ENCODE data around the gene TNFAIP3. TPM values are rescaled to one million over a fixed set of nuclear protein-coding genes. Genes with fewer than 3 reads are reported as not detected.

TNFAIP3 gene
- total RNA-seq, 2 experiments from 2014 or later = 3,816 to 3,885 TPM

DNA sequence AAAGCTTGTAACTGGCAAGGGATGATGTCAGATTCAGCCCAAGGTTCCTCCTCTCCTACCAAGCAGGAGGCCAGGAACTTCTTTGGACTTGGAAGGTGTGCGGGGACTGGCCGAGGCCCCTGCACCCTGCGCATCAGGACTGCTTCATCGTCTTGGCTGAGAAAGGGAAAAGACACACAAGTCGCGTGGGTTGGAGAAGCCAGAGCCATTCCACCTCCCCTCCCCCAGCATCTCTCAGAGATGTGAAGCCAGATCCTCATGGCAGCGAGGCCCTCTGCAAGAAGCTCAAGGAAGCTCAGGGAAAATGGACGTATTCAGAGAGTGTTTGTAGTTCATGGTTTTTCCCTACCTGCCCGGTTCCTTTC, 14.4 kb downstream of the TNFAIP3 start:
- Histone ChIP-seq H3K4me3 (ENCODE audit: low read length) (no peak overlapping the region), H3K36me3 (ENCODE audit: insufficient read depth, low read length) (peaks cover 64% of the 10 kb centered on the region), H3K4me1 (ENCODE audit: insufficient read depth, low read length) (peaks cover 53% of the 10 kb centered on the region), H3K27me3 (ENCODE audit: control insufficient read depth in 1 of 2, insufficient read depth in 2 of 2, low read length in 2 of 2) (no peaks in the 10 kb centered on the region), H3K27ac (ENCODE audit: low read depth in 1 of 2, low read length in 2 of 2) (peak overlapping the region in 1 of 2 donors; percentile 9), H3K9me3 (ENCODE audit: control insufficient read depth in 1 of 2, insufficient read depth in 1 of 2, low read length in 2 of 2) (no peaks in the 10 kb centered on the region)
- intact Hi-C loops (cut with DNase I, micrococcal nuclease) = loop anchor here in 1 of 2 experiments (5.0 kb wide), 3 partner anchors 46 to 226 kb away; partner anchors contain the start of gene PERP
- TF ChIP-seq, protein P1, sequence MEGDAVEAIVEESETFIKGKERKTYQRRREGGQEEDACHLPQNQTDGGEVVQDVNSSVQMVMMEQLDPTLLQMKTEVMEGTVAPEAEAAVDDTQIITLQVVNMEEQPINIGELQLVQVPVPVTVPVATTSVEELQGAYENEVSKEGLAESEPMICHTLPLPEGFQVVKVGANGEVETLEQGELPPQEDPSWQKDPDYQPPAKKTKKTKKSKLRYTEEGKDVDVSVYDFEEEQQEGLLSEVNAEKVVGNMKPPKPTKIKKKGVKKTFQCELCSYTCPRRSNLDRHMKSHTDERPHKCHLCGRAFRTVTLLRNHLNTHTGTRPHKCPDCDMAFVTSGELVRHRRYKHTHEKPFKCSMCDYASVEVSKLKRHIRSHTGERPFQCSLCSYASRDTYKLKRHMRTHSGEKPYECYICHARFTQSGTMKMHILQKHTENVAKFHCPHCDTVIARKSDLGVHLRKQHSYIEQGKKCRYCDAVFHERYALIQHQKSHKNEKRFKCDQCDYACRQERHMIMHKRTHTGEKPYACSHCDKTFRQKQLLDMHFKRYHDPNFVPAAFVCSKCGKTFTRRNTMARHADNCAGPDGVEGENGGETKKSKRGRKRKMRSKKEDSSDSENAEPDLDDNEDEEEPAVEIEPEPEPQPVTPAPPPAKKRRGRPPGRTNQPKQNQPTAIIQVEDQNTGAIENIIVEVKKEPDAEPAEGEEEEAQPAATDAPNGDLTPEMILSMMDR (IDR thresholded peaks at IDR 0.05) = no peak
- peaks cover 3% of the 10 kb centered on the region for H3K9me3 Mint-ChIP-seq
- H3K27ac Mint-ChIP-seq = peak overlapping the region; percentile 95
- ATAC-seq (ENCODE audit: poor library complexity) (peak; percentile 7), DNase-seq (peak in 2 of 14 experiments; percentile 26 to 40)
- CTCF ChIA-PET = interaction anchor here (1.2 to 2.3 kb wide), 10 partner anchors 10 to 173 kb away, joined by 3 to 11 read pairs (median 5); partner anchors contain the start of gene TNFAIP3
- peak overlapping the region; percentile 85 for H3K4me3 Mint-ChIP-seq
- H3K36me3 Mint-ChIP-seq (ENCODE audit: low read depth) = peaks cover 83% of the 10 kb centered on the region
- POLR2A ChIA-PET = interaction anchor here (0.9 to 6.5 kb wide), 8 partner anchors 10 to 175 kb away, joined by 3 to 55 read pairs (median 5); partner anchors contain the start of gene TNFAIP3
- peaks cover 81% of the 10 kb centered on the region for H3K4me1 Mint-ChIP-seq (ENCODE audit: low read depth)
- H3K27me3 Mint-ChIP-seq = peaks cover 8% of the 10 kb centered on the region

DNA sequence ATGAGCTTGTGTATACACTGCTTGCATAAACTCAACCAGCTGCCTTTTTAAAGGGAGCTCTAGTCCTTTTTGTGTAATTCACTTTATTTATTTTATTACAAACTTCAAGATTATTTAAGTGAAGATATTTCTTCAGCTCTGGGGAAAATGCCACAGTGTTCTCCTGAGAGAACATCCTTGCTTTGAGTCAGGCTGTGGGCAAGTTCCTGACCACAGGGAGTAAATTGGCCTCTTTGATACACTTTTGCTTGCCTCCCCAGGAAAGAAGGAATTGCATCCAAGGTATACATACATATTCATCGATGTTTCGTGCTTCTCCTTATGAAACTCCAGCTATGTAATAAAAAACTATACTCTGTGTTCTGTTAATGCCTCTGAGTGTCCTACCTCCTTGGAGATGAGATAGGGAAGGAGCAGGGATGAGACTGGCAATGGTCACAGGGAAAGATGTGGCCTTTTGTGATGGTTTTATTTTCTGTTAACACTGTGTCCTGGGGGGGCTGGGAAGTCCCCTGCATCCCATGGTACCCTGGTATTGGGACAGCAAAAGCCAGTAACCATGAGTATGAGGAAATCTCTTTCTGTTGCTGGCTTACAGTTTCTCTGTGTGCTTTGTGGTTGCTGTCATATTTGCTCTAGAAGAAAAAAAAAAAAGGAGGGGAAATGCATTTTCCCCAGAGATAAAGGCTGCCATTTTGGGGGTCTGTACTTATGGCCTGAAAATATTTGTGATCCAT, 15.3 kb downstream of the TNFAIP3 start:
- peak overlapping the region in 1 of 2 donors; percentile 68 for H3K27ac ChIP-seq (ENCODE audit: low read depth in 1 of 2, low read length in 2 of 2)
- Mint-ChIP-seq H3K9me3 (peaks cover 3% of the 10 kb centered on the region), H3K4me3 (peak overlapping the region; percentile 85), H3K27ac (peak overlapping the region; percentile 95), H3K27me3 (peaks cover 8% of the 10 kb centered on the region), H3K4me1 (ENCODE audit: low read depth) (peaks cover 72% of the 10 kb centered on the region), H3K36me3 (ENCODE audit: low read depth) (peaks cover 74% of the 10 kb centered on the region)
- H3K36me3 ChIP-seq (ENCODE audit: insufficient read depth, low read length) = peaks cover 55% of the 10 kb centered on the region
- no peak overlapping the region for H3K4me3 ChIP-seq (ENCODE audit: low read length)
- peaks cover 49% of the 10 kb centered on the region for H3K4me1 ChIP-seq (ENCODE audit: insufficient read depth, low read length)
- H3K9me3 ChIP-seq (ENCODE audit: control insufficient read depth in 1 of 2, insufficient read depth in 1 of 2, low read length in 2 of 2) = no peaks in the 10 kb centered on the region
- ATAC-seq (ENCODE audit: poor library complexity) = peak; percentile 32
- CTCF ChIA-PET = interaction anchor here (1.2 to 2.3 kb wide), 9 partner anchors 10 to 174 kb away, joined by 3 to 11 read pairs (median 6); partner anchors contain the start of gene TNFAIP3
- POLR2A ChIA-PET = interaction anchor here (0.9 to 6.5 kb wide), 10 partner anchors 9 to 176 kb away, joined by 3 to 55 read pairs (median 5); partner anchors contain the start of gene TNFAIP3
- DNase-seq = peak in 4 of 14 experiments; percentile 34 to 78 (median 58)
- TF ChIP-seq, protein P1 (IDR thresholded peaks at IDR 0.05) = no peak
- no peaks in the 10 kb centered on the region for H3K27me3 ChIP-seq (ENCODE audit: control insufficient read depth in 1 of 2, insufficient read depth in 2 of 2, low read length in 2 of 2)
- intact Hi-C loops (cut with DNase I, micrococcal nuclease) = loop anchor here in 1 of 2 experiments (1.0 to 5.0 kb wide), 6 partner anchors 8 to 225 kb away; partner anchors contain the start of gene PERP

DNA sequence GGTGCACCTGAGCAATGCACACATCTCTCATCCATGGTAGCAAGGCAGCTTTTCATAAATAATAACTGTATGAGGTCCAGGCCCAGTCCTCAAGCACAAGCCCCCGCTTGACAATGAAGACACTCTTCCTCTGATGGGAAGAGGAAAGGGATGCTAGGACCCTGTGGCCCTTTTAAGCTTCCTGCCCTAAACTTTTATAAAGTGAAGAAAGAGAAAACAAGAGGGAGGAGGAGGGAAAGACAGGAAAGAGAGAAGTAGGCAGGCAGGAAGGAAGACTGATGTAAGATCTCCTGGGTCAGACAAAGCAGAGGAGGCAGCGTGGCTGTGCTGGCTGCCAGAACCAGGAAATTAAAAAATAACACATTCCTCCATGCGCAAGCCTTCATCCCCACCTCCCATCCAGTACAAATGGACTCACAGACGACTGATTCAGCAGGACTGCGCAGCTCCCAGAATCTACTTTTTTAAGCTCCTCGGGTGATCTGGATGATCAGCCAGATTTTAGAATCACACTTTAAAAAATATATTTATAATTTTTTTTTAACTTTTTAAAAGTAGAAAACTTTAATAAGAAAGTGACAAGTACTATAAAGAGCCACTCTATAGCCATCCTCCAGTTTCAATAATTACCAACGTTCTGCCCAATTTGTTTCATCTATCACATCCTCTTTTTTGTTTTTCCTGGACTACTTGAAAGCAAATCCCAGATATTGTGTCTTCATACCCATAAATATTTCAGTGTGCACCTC, 16.5 kb downstream of the TNFAIP3 start:
- H3K4me1 Mint-ChIP-seq (ENCODE audit: low read depth) = peaks cover 63% of the 10 kb centered on the region
- ATAC-seq (ENCODE audit: poor library complexity) = peak; percentile 35
- peaks cover 4% of the 10 kb centered on the region for H3K9me3 Mint-ChIP-seq
- H3K4me3 Mint-ChIP-seq = peak overlapping the region; percentile 85
- H3K9me3 ChIP-seq (ENCODE audit: control insufficient read depth in 1 of 2, insufficient read depth in 1 of 2, low read length in 2 of 2) = no peaks in the 10 kb centered on the region
- peak in 6 of 14 experiments; percentile 43 to 83 (median 63) for DNase-seq
- H3K27me3 Mint-ChIP-seq = peaks cover 8% of the 10 kb centered on the region
- no peak overlapping the region for H3K4me3 ChIP-seq (ENCODE audit: low read length)
- peaks cover 43% of the 10 kb centered on the region for H3K36me3 ChIP-seq (ENCODE audit: insufficient read depth, low read length)
- peak overlapping the region; percentile 95 for H3K27ac Mint-ChIP-seq
- ChIA-PET POLR2A (interaction anchor here (0.8 to 6.5 kb wide), 5 partner anchors 8 to 175 kb away, joined by 3 to 55 read pairs (median 4); partner anchors contain the start of gene TNFAIP3), CTCF (interaction anchor here (1.3 to 2.3 kb wide), 5 partner anchors 13 to 84 kb away, joined by 3 to 11 read pairs (median 3); partner anchors contain the start of gene TNFAIP3)
- TF ChIP-seq, protein P1 (IDR thresholded peaks at IDR 0.05) = no peak
- H3K4me1 ChIP-seq (ENCODE audit: insufficient read depth, low read length) = peaks cover 45% of the 10 kb centered on the region
- peak overlapping the region; percentile 23 to 68 for H3K27ac ChIP-seq (ENCODE audit: low read depth in 1 of 2, low read length in 2 of 2)
- H3K27me3 ChIP-seq (ENCODE audit: control insufficient read depth in 1 of 2, insufficient read depth in 2 of 2, low read length in 2 of 2) = no peaks in the 10 kb centered on the region
- peaks cover 62% of the 10 kb centered on the region for H3K36me3 Mint-ChIP-seq (ENCODE audit: low read depth)
- intact Hi-C loops (cut with DNase I, micrococcal nuclease) = loop anchor here in 1 of 2 experiments (2.0 to 5.0 kb wide), 5 partner anchors 15 to 224 kb away; partner anchors contain the start of gene PERP

Measured in CD4-positive, alpha-beta T cell (primary cell).